Superior temporal gyrus (tissue), 1 donor: ENCODE results near the gene SOWAHC.

Source experiments
- DNase-seq: peaks from one replicate; pipeline ENCODE4 v3.0.0-alpha.2; 2016; ENCODE audit errors: extremely low spot score

The SOWAHC gene

DNA sequence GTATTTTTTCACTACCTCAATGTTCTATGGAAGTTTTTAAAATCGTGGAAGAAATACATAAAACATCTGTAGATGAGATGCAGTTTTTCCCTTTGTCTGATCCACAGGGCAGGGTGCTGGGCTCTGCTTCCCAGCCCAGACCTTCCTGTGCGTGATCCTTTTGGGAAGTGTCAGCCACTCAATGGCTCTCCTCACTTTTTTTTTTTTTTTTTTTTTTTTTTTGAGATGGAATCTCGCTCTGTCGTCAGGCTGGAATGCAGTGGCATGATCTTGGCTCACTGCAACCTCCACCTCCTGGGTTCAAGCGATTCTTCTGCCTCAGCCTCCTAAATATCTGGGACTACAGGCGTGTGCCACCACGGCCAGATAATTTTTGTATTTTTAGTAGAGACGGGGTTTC lies 32.8 kb downstream of the SOWAHC start:
- no peak for DNase-seq

DNA sequence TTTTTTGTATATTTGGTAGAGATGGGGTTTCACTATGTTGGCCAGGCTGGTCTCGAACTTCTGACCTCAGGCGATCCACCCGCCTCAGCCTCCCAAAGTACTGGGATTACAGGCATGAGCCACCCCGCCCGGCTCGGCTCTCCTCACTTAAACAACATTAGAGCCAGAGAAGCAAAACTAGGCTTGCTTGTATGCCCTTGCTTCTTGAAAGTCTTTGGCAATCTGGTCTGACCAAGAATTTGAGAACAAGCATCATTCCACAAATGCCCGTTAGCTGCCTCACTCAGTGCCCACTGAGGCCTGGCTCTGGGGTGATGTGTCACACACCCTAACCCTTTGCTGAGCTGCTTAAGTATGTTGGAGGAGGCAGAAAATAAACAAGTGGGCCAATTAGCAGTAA lies 33.5 kb downstream of the SOWAHC start:
- no peak for DNase-seq

DNA sequence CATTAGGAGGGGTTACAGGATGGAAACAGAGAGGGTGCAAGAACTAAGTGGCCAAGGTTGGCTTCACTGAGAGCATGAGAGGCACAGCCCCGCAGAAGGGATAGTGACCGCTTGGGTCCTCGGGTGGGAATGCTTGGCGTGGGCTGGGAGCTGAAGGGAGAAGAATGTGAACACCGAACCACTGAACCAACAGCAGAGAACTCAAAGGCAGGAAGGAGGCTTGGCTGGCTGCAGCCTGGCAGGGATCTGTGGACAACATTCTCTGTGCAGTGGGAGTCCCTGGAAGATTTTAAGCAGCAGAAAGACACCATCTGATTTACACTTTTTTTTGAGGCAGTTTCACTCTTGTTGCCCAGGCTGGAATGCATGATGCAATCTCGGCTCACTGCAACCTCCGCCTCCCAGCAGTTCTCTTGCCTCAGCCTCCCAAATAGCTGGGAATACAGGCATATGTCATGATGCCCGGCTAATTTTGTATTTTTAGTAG lies 33.9 kb downstream of the SOWAHC start:
- DNase-seq = no peak

DNA sequence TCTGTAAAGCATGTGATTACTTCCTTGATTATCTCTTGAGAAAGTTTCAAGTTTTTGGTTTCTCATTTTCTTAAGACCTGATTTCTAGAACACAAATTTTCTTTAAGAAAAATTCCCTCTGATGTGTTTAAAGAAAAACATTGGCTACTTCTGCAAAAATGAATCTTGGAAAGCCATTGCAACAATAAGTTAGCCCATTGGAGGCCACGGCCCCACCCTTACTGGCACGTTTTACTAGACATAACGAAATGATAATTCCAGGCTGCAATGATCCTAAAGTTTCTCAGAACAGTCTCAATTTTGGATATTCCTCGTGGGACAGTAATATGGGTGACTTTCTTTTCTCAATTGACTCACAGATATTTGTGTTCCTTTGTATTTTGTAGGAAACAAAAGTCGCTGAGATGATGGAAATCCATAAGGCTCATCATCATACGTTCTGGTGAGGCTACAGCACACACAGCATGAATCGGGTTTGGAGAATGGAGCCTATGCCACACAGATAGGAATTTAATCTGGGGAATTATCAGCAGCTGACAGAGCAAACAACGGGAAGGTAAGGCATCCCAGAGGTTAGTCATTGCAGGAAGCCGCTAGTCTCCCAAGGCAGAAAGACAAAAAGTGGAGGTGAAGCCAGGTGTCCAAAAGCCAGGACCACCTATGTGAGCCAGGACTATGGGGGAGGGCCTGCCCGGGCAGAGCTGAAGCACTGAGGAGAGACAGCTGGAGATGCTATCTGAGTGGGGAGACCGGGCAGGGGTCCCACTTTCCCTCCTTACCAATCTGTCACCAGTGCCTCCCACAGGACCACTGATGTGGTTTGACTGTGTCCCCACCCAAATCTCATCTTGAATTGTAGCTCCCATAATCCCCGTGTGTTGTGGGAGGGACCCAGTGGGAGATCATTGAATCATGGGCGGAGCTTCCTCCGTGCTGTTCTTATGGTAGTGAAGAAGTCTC lies 35.9 kb downstream of the SOWAHC start:
- no peak for DNase-seq

DNA sequence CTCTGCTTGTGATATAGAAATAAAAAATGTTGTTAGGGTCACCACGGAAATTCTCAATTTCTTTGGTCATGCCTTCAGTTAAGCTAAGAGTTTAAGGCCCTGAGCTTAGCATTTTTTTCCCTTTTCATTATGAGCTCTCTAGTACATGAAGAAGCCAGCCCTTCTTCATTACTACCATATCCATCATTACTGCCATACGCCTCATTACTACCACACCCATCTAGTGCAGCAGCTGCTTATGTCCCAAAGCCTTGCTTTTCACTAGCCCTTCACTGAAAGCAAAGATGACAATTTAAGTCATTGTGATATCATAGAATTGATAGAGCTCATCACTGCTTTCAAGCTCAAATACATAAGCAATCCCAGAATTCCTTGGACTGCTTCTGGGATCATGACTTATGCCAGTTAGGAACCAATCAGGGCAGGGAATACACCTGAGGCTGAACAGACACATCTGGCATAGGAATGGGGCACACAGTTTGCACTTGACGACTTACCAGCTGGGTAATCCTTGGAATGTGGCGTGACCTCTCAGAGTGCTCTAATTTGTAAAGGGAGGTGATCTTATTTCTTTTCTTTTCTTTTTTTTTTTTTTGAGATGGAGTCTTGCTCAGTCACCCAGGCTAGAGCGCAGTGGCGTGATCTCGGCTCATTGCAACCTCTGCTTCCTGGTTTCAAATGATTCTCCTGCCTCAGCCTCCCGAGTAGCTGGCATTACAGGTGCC lies 40.3 kb downstream of the SOWAHC start:
- no peak for DNase-seq

DNA sequence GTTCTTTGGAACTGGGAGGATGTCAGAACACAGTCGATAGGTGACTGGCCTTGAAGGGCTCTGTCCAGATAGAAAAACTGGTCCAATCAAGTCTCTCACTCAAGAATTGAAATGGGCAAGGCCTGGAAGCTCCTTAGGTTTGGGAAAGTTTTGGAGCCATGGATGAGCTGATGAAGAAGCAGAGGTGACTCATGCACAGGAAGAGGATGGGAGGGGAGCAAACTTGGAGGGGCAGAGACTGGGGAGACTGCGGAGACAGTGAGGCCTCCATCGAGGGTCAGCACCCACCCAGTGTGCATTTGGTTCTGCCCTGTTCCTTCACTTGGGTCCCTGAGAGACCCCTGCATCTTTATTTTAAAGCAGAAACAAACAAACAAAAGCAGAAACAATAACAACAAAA lies 41.1 kb downstream of the SOWAHC start:
- no peak for DNase-seq

DNA sequence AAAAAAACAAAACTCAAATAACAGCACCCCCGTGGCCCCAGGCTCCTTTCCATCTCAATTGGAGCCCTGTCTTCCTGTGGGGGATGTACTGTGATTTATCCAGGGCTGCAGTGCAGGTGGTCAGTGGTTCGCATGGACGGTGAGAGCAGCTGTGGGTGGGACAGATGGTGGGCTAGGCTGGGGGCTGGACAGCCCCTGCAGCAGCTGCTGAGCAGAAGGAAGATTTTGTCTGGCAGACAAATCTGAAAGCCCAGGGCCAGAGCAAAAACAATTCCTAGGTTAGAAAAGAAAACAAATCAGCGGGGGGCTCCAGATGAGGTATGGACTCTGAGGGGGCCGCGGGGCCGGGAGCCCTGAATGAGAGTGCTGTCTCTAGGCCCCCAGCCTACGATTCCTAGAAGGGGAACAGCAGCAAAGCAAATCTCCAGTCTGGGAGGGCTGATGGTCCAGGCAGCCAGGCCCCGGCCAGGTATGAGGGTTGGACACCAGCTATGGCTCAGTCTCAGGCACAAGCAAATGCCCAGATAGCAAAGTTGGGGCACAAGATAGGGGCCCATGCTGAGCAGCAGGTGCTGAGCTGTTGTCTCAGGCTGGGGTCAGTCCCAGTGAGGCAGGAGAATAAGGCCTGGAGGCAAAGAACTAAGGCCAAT lies 45.4 kb downstream of the SOWAHC start:
- DNase-seq = no peak

DNA sequence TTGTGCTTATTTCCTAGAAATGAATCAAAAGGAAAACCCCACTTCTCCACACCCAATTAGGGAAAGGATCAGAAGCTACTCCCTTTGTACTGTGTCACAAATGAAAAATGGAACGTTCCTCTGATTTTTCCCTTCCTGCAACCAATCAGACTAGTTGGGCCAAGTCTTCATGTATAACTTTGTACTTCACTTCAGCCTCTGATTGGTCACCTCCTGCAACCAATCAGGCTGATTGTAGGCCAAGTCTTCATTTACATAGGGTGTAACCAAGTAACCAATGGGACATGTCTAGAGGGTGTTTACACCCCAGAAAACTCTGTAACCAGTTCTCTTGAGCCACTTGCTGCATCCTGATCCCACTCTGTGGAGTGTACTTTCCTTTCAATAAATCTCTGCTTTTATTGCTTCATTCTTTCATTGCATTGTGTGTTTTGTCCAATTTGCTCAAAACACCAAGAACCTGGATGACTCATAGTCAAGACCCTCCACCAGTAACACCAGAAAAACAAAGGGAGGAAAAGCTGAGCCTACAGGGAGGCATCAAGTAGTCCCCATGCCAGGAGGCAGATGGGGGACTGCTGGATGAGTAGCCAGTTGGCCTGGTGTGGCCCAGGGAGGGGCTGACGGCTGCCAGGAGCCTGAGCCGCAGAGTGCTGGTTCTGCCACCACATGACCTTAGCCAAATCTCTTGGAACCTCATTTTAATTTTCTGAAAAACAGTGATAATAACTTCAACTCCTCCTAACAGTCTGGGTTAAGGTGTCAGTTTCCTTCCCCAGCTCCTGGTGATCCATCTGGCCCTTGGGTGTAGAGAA lies 46.1 kb downstream of the SOWAHC start:
- DNase-seq = no peak

DNA sequence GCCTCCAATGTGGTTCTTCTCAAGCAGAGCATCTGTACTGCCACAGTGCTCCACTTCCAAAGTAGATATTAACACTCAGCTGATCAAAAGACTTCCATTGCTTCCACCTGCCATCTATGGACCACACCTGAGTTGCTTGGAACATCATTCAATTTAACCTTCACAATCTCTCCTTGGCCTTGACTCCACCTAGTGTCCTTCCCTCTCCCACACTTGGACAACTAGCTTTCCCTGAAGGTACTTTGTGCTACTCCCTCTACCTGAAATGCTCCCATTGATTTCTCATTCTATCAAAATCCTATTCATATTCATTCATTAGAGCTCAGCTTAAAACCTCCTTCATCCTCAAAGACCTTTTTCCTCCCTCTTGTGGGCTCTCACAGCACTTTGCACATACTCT lies 48.7 kb downstream of the SOWAHC start:
- no peak for DNase-seq

DNA sequence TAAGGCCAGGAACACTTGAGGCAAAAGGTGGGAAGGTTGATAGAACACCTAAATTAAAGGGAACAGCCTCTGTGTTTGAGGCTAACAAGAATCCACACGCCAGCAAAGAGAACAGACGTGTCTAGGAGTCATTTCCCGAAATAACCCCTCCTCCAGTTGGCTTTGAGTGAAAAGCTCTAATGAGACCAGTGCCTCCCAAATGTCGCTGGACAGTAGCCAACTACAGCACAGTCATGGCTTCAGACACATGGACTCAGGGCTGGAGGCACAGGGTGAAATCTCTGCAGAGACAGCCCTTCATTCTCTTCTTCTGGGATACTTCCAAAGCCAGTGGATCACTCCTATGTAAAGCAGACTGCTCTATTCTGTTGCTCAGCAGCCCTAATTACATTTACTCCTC lies 49.6 kb downstream of the SOWAHC start:
- DNase-seq = peak; percentile 57

DNA sequence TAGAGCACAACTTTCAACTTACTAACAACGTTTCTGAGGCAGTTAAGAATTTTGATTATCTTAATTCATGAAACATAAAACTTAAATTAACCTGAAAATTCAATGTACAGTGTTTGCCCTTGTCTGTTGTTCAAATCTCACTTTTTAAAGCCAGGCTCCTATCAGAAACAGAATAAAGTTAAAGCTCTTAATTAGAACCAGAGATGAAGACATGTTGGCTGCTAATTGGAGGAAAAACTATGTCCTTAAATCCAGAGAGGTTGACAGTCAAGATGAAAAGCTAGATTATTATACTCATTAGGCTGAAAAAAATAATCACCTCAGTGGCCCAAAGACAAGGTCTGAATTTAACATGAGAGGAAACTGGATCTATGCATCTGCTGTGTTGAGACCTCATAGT lies 52.3 kb downstream of the SOWAHC start:
- DNase-seq = no peak
